IMR-90 (cell line): ENCODE results near the gene BEGAIN. TPM values are rescaled to one million over a fixed set of nuclear protein-coding genes. Genes with fewer than 3 reads are reported as not detected.

Experiments
- ATAC-seq: fragments of 200-7000 bp; cut with Tn5 transposase; 2 replicates; pipeline ENCODE4 v1.9.1; 2020; ENCODE audit warnings: low read depth, mild to moderate bottlenecking, moderate library complexity
- BruUV-seq: library from RNA; stranded (reverse); fragments of 400-500 nt; replicated peaks from 2 replicates; lab custom pipeline; 2021; lab: Mats Ljungman, UMichigan
- CTCF ChIA-PET: fragments of 300-600 bp; formaldehyde crosslinking; extraction: SDS; loops from one replicate; lab custom pipeline; 2021; ENCODE audit warnings: antibody characterized with exemption; lab: Yijun Ruan, JAX
- POLR2A ChIA-PET: fragments of 300-600 bp; sonication (Branson Sonifier 250); formaldehyde crosslinking; loops from one replicate; lab custom pipeline; 2022; ENCODE audit warnings: antibody characterized with exemption; ENCODE audit not compliant: unreplicated experiment; lab: Charles Lee
- DNase-seq: peaks from one replicate; pipeline ENCODE4 v3.0.0; 2013
- H2AFZ ChIP-seq: replicated peaks from 2 replicates; pipeline ENCODE3; 2013; ENCODE audit warnings: low read length, mild to moderate bottlenecking; ENCODE audit not compliant: poor library complexity
- H2AK5ac ChIP-seq: 2 replicates; pipeline ENCODE4 v1.6.1; 2013; ENCODE audit warnings: low read depth, low read length, inconsistent platforms
- H2AK9ac ChIP-seq: replicated peaks from 2 replicates; pipeline ENCODE3; 2013; ENCODE audit warnings: mild to moderate bottlenecking, low read depth, low read length, moderate library complexity; ENCODE audit not compliant: poor library complexity
- H2BK120ac ChIP-seq: 2 replicates; pipeline ENCODE4 v1.6.1; 2013; ENCODE audit warnings: low read depth, low read length, inconsistent platforms
- H2BK15ac ChIP-seq: 3 replicates; pipeline ENCODE4 v1.6.1; 2013; ENCODE audit warnings: low read depth, low read length, inconsistent platforms
- H2BK20ac ChIP-seq: 2 replicates; pipeline ENCODE4 v1.6.1; 2013; ENCODE audit warnings: low read depth, mild to moderate bottlenecking, inconsistent platforms, low read length, moderate library complexity
- H2BK5ac ChIP-seq: 2 replicates; pipeline ENCODE4 v1.6.1; 2013; ENCODE audit warnings: mild to moderate bottlenecking, low read depth, low read length, inconsistent platforms; ENCODE audit not compliant: poor library complexity, severe bottlenecking
- H3K14ac ChIP-seq: replicated peaks from 2 replicates; pipeline ENCODE4 v1.6.1; 2013; ENCODE audit warnings: low read depth, low read length, inconsistent platforms
- H3K18ac ChIP-seq: 2 replicates; pipeline ENCODE4 v1.6.1; 2013; ENCODE audit warnings: low read depth, low read length, control low read depth
- H3K23ac ChIP-seq: 2 replicates; pipeline ENCODE4 v1.6.1; 2013; ENCODE audit warnings: low read depth, low read length, inconsistent platforms
- H3K27ac ChIP-seq: 2 replicates; pipeline ENCODE4 v1.5.1; 2013; ENCODE audit warnings: mild to moderate bottlenecking, control low read depth, low read length; ENCODE audit not compliant: insufficient read depth
- H3K27me3 ChIP-seq: 2 replicates; pipeline ENCODE4 v1.6.1; 2013; ENCODE audit warnings: low read length; ENCODE audit not compliant: control insufficient read depth, insufficient read depth
- H3K36me3 ChIP-seq: 2 replicates; pipeline ENCODE4 v1.6.1; 2013; ENCODE audit warnings: low read length, mixed read lengths; ENCODE audit not compliant: control insufficient read depth, insufficient read depth
- H3K4ac ChIP-seq: 2 replicates; pipeline ENCODE4 v1.6.1; 2013; ENCODE audit warnings: low read depth, low read length, inconsistent platforms
- H3K4me1 ChIP-seq: 2 replicates; pipeline ENCODE4 v1.6.1; 2013; ENCODE audit warnings: low read length, mixed read lengths; ENCODE audit not compliant: control insufficient read depth, insufficient read depth
- H3K4me2 ChIP-seq: 2 replicates; pipeline ENCODE4 v1.6.1; 2013; ENCODE audit warnings: low read depth, mild to moderate bottlenecking, control low read depth, low read length, moderate library complexity
- H3K4me3 ChIP-seq: 2 replicates; pipeline ENCODE4 v1.5.1; 2013; ENCODE audit warnings: low read depth, mild to moderate bottlenecking, control low read depth, low read length, moderate library complexity; ENCODE audit not compliant: insufficient read depth
- H3K56ac ChIP-seq: 2 replicates; pipeline ENCODE4 v1.6.1; 2013; ENCODE audit warnings: low read length, inconsistent platforms; ENCODE audit not compliant: insufficient read depth; ENCODE audit errors: extremely low read depth
- H3K79me1 ChIP-seq, 2 experiments: 2 replicates each; pipeline ENCODE4 v1.6.1; 2013; ENCODE audit warnings: low read length in 2 of 2, inconsistent platforms in 1 of 2, low read depth in 1 of 2
- H3K9ac ChIP-seq: 2 replicates; pipeline ENCODE4 v1.6.1; 2013; ENCODE audit warnings: low read depth, low read length, control low read depth
- H3K9me1 ChIP-seq: 2 replicates; pipeline ENCODE4 v1.6.1; 2013; ENCODE audit warnings: low read length, inconsistent platforms; ENCODE audit not compliant: insufficient read depth
- H3K9me3 ChIP-seq: 2 replicates; pipeline ENCODE4 v1.6.1; 2013; ENCODE audit warnings: low read length; ENCODE audit not compliant: control insufficient read depth, insufficient read depth
- H4K20me1 ChIP-seq: 2 replicates; pipeline ENCODE4 v1.6.1; 2013; ENCODE audit warnings: low read length, inconsistent platforms; ENCODE audit not compliant: insufficient read depth
- H4K5ac ChIP-seq: 2 replicates; pipeline ENCODE4 v1.6.1; 2013; ENCODE audit warnings: mild to moderate bottlenecking, low read depth, low read length, control low read depth
- H4K8ac ChIP-seq, 2 experiments: 2 replicates each; pipeline ENCODE4 v1.6.1; 2013; ENCODE audit warnings: low read depth in 2 of 2, low read length in 2 of 2, control low read depth in 1 of 2, inconsistent platforms in 1 of 2
- H4K91ac ChIP-seq: 2 replicates; pipeline ENCODE4 v1.6.1; 2013; ENCODE audit warnings: low read depth, low read length, inconsistent platforms; ENCODE audit not compliant: insufficient read depth
- BHLHE40 ChIP-seq: fragments of 150-350 bp; IDR thresholded peaks from 2 replicates; pipeline ENCODE4 v1.6.1; 2016; ENCODE audit warnings: mild to moderate bottlenecking, low read depth, low read length
- POLR2A ChIP-seq: IDR thresholded peaks from 2 replicates; pipeline ENCODE4 v1.6.1; 2012; ENCODE audit warnings: mild to moderate bottlenecking, low read depth, low read length
- whole genome bisulfite sequencing, 2 experiments: methylation state at CpG; one replicate each; pipeline versions ENCODE4 v1.1.5 to v1.1.7; 2013; ENCODE audit warnings: missing lambda C conversion rate in 2 of 2; ENCODE audit not compliant: insufficient read length in 1 of 2; ENCODE audit errors: extremely low coverage in 2 of 2; 5-methylcytosine and 5-hydroxymethylcytosine counted together
- dilution Hi-C: fragments of 300-500 bp; cut with HindIII; formaldehyde crosslinking; loops from one replicate; pipeline ENCODE4 v1.14.3; 2018; ENCODE audit warnings: low sequenced_read_pairs; ENCODE audit not compliant: unreplicated experiment
- in situ Hi-C: fragments of 300-500 bp; cut with MboI; formaldehyde crosslinking; loops from 3 replicates; pipeline ENCODE4 v1.14.3; 2019; ENCODE audit warnings: low sequenced_read_pairs, inconsistent platforms, mixed read lengths
- intact Hi-C: fragments of 100-400 bp; cut with micrococcal nuclease; formaldehyde crosslinking; loops from 2 replicates; pipeline ENCODE4 v1.10.0; 2022
- polyA plus RNA-seq, 3 experiments: library from polyadenylated mRNA; depleted of rRNA; stranded (reverse); fragments of >200 nt; gene quantifications; 2 replicates each; pipeline ENCODE4 v1.2.3, GENCODE V29; 2012; ENCODE audit warnings: low replicate concordance in 1 of 3
- total RNA-seq: library from RNA; depleted of rRNA; stranded (reverse); fragments of >200 nt; gene quantifications from 2 replicates; pipeline ENCODE4 v1.2.3, GENCODE V29; 2012
- TF ChIP-seq, protein P1 (sequence below): conservative IDR thresholded peaks from 2 replicates; pipeline ENCODE4 v1.5.1; 2012; ENCODE audit warnings: mild to moderate bottlenecking, low read depth, low read length, improper control_type of control experiment

BEGAIN gene
- total and polyA plus RNA-seq, 2 of the 4 experiments (the other 2 are of a cell fraction) = 0.18 to 0.99 TPM

DNA sequence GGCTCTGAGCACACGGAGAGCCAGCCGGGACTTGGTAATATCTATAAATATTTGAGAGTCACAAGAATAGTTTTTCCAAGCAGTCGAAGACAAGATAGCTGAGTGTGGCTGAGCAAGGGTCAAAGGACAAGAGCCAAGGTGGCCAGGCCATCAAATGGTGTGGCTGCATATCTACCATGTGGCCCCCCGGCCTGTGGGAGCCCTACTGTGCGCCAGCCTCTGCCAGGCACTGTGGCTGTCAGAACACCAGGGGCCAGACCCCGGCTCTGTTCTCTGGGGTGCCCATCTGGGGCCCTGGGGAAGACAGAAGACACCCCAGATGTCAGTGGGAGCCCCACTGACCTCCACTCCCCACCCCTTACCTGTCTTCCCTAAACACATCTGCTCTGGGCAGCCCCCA, 22.7 kb downstream of the BEGAIN start:
- Histone ChIP-seq H3K79me1 (no peaks in the 10 kb centered on the region), H3K27ac (no peak overlapping the region), H2AK9ac (no peak overlapping the region), H3K4me2 (no peak overlapping the region), H4K91ac (no peak overlapping the region), H3K9me1 (no peaks in the 10 kb centered on the region), H3K23ac (no peak overlapping the region), H3K9ac (no peak overlapping the region), H3K4me3 (no peak overlapping the region), H3K27me3 (peaks cover 79% of the 10 kb centered on the region), H3K4ac (no peak overlapping the region), H3K9me3 (no peaks in the 10 kb centered on the region), H2AFZ (no peak overlapping the region), H4K5ac (no peak overlapping the region), H4K8ac (no peak overlapping the region), H2BK20ac (no peak overlapping the region), H3K14ac (no peak overlapping the region), H4K20me1 (no peaks in the 10 kb centered on the region), H2BK15ac (no peak overlapping the region), H3K56ac (no peak overlapping the region), H2AK5ac (no peak overlapping the region), H2BK5ac (no peak overlapping the region), H3K18ac (no peak overlapping the region), H3K4me1 (peaks cover 3% of the 10 kb centered on the region; the same call in 1 of the 2 replicates), H2BK120ac (no peak overlapping the region), H3K36me3 (no peaks in the 10 kb centered on the region)
- BruUV-seq = no TSS peak
- ChIA-PET POLR2A (no interaction called here), CTCF (no interaction called here)
- TF ChIP-seq POLR2A (no peak), BHLHE40 (no peak)
- TF ChIP-seq, protein P1, sequence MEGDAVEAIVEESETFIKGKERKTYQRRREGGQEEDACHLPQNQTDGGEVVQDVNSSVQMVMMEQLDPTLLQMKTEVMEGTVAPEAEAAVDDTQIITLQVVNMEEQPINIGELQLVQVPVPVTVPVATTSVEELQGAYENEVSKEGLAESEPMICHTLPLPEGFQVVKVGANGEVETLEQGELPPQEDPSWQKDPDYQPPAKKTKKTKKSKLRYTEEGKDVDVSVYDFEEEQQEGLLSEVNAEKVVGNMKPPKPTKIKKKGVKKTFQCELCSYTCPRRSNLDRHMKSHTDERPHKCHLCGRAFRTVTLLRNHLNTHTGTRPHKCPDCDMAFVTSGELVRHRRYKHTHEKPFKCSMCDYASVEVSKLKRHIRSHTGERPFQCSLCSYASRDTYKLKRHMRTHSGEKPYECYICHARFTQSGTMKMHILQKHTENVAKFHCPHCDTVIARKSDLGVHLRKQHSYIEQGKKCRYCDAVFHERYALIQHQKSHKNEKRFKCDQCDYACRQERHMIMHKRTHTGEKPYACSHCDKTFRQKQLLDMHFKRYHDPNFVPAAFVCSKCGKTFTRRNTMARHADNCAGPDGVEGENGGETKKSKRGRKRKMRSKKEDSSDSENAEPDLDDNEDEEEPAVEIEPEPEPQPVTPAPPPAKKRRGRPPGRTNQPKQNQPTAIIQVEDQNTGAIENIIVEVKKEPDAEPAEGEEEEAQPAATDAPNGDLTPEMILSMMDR = no peak
- dilution Hi-C loops (no loop called here), in situ Hi-C loops (no loop called here), intact Hi-C loops (no loop called here)
- DNase-seq (no peak), ATAC-seq (no peak)
- WGBS, 2 experiments = 17% methylated on average over 2 of the region's 6 CpGs; no CpG with 5 or more reads in 1 of the 2 experiments
